Amygdala (tissue), 56 donors: ENCODE results near the gene DHX30.
A peak's percentile ranks its signal among the peaks of the same experiment; 100 is the strongest.

ENCODE experiments used
- DNase-seq, 56 donors: peaks; one replicate each; lab custom pipeline; 2025; lab: John Stamatoyannopoulos, UW

Gene DHX30

DNA sequence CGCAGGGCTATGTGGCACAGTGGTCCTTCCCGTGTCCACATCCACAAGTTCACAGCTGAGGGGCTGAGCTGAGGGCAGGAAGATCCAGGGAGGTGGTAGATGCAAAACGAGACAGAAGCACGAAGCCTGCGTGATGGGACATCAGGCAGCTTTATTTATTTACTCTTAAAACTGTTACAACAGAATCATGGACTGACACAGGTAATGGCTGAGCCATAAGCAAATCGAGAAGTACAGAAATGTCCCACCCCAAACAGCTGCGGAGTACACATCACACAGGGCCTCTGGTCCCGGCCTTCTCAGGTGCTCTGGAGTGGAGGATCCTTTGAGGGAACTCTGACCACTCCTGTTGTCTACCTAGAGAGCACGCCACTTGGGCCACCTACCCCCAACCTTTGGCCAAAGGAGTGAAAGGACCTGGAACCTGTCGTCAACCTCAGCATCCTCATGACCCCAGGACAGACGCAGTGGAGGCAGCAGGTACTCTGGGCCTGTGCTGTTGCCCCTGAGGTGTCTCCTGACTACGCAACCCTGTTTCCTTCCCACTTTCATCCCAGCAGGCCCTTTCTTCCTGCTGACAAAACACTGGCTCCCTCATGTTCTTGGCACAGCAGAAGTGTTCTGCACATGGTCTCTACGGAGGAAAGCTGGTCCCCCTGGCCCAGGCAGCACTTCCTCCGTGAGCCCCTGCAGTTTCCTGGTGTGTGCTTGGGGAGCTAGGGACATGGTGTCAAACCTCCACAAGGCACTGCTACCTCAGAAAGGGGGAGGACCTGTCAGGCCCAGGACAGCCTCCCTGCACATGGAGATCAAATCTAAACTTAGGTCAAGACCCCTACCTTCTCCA is 47.8 kb downstream of the DHX30 start:
- DNase-seq = no peak

GRCh38 chr3:47851888-47852603 is 49.1 kb downstream of the DHX30 start:
- DNase-seq = no peak

GRCh38 chr3:47852604-47853602 is 50.0 kb downstream of the DHX30 start:
- DNase-seq = peak in 18 of 56 donors; percentile 22 to 61 (median 45)

DNA sequence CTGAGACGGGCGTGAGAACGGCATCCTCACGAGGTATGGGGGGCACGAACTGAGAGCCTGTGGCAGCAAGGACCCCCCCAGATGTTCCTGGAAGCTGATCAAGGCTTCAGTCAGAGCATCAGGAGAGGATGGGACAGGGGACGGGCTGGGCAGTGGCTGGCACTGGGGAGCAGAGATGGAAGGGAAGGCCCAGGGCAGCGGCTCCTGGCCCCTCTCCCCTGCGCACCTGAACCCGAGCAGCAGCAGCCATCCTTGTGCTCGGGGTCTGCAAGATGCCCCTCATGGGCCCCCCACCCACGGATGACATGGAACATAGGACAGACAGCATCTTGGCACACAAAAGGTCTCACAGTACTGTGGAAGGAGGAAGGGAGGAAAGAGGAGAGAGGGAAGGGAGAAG is 51.3 kb downstream of the DHX30 start:
- no peak for DNase-seq

GRCh38 chr3:47854720-47855455 is 52.0 kb downstream of the DHX30 start:
- no peak for DNase-seq

DNA sequence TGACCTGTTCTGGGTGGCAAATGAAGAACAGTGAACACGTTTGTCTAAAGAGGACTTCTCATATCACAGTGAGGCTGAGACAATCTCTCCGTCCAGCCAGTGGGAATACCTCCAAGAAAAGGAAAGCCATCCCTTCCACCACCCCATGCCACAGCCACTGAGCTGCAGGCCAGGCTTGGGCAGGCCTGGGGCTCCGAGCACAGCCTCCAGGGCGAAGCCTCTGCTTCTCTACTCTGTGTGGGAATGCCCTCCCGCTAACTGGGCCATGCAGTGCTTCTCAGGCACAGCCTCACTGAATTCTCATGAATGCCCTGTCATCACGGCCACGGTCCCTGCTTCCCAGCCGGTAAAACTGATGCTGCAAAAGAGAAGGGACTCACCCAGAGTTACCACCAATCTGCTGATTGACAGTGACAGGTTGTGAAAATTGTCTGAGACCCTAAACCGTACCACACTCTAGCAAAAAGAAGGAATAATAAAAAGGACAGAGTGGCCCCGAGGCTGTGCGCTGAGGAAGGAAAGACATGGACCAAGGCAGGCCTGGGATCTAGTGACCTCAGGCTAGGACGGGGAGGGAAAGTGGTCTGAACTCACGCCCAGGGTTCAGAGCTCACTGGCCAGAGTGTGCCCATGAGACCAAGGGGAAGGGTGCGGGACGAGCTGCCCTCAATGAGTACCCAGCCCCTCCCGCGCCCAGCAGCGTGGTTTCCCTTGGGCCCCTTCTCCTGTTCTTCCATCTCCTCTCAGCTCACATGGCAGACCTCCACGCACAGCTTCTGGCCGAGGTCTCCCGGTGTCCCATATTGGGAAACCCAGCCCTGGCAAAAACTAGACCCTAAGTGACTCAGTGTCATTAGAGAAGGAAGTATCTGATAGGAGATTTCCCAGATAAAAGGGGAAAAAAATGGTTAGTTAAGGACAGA is 52.8 kb downstream of the DHX30 start:
- no peak for DNase-seq

GRCh38 chr3:47856669-47857068 is 53.7 kb downstream of the DHX30 start:
- peak in 24 of 56 donors; percentile 7 to 76 (median 42) for DNase-seq

DNA sequence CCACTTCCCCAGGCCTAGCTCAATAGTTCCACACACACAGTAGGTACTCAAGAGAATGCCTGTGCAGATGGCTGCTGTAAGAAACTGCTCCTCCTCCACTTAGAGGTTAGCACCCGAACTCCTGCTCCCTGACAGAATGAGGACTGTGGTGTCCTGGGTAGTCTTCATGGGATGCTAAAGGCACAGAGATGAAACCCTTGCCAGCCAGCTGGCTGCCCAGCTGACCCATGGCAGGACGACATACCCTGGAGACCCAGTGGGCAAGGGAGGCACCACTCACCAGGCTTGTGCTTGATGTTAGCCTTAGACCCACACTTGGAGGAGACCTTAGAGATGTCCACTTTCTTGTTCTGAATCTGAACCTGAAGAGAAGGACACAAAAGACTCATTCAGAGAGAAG is 54.2 kb downstream of the DHX30 start:
- DNase-seq = no peak

DNA sequence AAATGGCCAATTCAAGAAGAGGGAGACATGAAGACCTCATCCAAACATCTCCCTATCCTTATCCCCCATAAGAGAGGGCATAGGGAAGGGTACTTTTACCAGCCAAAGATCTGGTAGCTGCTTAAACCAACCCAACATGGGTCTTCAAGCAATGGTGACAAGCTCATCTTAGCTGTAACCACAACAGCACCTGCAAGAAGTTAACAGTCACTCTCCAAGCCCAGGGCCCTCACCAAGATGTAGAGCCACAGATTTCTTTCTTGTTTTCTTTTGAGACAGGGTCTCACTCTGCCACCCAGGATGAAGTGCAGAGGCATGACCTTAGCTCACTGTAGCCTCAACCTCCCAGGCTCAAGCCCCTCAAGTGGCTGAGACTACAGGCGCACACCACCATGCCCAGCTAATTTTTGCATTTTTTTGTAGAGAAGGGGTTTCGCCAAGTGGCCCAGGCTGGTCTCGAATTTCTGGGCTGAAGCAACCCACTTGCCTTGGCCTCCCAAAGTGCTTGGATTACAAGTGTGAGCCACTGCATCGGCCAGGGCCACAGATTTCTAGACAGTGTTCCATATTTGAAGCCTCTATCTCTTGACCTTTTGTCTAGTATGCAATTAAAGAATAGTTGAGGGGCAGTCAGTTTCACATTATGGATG is 57.1 kb downstream of the DHX30 start:
- no peak for DNase-seq

GRCh38 chr3:47863391-47864128 is 60.6 kb downstream of the DHX30 start:
- DNase-seq = no peak

DNA sequence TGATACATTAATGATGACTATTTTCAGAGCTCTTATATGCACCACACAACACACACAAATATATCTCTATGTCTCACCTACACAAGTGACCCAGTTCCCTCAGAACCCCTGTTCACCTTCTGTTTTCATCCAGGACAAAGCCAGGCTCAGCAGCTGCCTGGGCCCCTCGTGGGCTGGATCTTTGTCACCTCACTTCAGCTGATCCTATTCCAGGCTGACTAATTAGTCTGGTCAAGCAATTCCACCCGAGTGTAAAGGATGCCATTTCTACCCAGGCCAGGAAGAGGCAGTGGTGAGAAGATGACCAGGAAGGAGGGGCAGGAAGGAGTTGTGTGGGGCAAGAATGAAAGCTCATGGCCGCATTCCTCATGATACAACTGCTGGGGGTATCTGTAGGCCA is 62.3 kb downstream of the DHX30 start:
- DNase-seq = no peak

DNA sequence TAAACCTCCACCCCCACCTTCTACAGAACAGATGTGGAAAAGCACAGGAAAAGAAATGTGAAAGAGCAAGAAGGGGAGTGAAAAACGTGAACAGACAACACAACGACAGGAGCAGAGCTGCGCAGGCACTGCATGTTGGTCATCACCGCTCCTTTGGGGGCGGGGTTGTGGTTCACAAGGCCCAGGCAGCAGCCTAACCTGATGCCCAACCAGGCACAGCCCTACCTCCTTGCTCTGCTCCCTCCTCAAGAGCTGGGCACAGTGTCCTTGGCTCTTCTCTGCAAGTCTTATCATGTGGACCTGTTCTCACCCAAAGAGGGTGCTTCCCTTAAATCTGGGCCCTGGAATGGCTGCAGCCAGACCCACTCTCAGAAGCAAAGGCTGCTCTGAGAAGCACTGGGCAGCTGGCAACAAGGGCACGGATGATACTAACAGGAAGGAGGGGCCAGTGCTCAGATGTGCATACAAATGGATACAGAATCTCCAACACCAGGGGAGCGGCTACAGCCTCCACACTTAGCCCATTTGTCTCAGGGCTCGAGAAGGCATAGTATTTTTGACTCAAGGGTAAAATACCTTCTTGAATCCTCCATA is 64.6 kb downstream of the DHX30 start:
- peak in 4 of 56 donors; percentile 17 to 37 (median 22) for DNase-seq

DNA sequence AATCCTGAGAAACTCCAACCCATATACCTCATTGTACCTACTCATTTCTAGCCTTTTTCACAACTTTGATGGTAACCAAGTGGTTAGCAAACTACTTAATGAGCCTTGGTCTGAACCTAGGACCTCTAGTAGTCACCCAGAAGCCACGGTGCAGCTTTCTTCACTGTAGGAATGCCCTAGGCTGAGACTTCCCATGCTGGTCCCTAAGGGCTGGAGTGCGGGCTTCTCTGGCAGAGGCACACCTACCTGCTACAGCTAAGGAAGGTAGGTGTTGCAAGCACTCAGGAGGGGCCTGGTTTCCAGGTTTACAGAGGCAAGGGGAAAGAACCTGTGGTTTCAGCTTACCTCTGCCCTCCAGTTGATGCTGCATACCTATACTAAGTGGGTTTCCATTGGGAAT is 65.4 kb downstream of the DHX30 start:
- no peak for DNase-seq

GRCh38 chr3:47870156-47870555 is 67.2 kb downstream of the DHX30 start:
- DNase-seq = no peak

- no peak for DNase-seq
These were observed 67.8 kb downstream of the DHX30 start for GRCh38 chr3:47870702-47871260.

GRCh38 chr3:47871389-47871788 is 68.5 kb downstream of the DHX30 start:
- DNase-seq = no peak

- no peak for DNase-seq
These were observed 70.0 kb downstream of the DHX30 start for GRCh38 chr3:47872916-47873315.
